ENCODE results near the gene GPR39.

The GPR39 gene

GRCh38 chr2:132446444-132446843, 29.8 kb downstream of the GPR39 start:
- no peak for DNase-seq (ENCODE audit: low read depth)

GRCh38 chr2:132448331-132448730, 31.7 kb downstream of the GPR39 start:
- DNase-seq (ENCODE audit: low read depth) = no peak

DNA sequence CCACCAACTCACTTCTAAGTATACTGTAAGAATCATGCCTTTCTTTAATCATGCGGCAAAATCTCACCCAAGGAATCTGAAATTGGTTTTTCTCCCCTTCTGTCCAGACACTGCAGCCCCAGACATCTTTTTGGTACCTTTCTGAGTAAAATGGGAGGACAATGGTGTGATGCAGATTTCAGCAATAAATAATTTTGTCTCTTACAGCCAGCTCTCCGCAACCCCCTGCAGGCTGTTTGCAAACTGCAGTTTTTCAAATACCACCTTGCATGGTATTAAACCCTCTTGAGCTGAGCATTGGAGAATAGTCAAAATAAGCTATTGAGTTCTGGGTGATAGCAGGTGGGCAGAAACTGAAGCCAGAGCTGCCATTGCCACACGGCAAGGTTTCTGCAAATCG, 32.2 kb downstream of the GPR39 start:
- DNase-seq (ENCODE audit: low read depth) = no peak

GRCh38 chr2:132449868-132450267, 33.3 kb downstream of the GPR39 start:
- DNase-seq (ENCODE audit: low read depth) = no peak

DNA sequence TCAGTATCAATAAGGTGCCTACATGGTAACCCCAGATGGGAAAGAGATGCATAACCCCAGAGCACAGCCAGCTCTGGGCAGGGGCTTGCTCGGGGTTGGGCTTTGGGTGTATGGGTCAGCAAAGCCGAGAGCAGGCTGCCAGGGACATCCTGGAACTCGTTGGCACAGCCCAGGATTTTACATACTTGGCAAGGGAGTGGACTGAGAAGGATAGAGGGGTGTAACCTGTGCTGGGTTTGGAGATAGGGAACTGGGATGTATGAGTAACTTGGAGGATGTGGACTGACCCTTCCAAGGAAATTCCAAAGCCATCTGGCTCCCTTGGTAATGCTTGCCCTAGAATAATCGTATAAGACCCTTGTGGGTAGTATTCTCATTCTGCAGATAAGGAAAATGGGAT, 44.2 kb downstream of the GPR39 start:
- no peak for DNase-seq (ENCODE audit: low read depth)

- no peak for DNase-seq (ENCODE audit: low read depth)
Observed at GRCh38 chr2:132462236-132462635, 45.6 kb downstream of the GPR39 start.

GRCh38 chr2:132463719-132464118, 47.1 kb downstream of the GPR39 start:
- DNase-seq (ENCODE audit: low read depth) = no peak

DNA sequence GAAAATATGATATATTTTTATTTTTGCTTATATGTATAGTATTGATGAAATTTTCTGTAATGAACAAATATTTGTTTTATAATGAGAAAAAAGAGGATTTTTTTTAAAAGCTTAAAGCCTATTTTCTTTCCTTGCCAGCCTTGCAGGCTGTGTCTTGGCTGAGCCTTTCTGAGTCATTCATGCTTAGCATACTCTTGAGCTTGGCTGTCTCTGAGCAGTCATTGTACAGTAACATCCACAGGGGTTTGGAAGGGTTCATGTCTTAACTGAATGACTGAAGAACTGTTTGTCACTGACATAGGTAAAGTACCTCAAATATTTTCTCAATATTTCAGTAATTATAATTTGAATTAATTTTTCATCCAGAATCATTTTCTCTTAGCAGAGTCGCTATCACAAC, 49.3 kb downstream of the GPR39 start:
- DNase-seq (ENCODE audit: low read depth) = no peak

- no peak for DNase-seq (ENCODE audit: low read depth)
Observed at GRCh38 chr2:132466428-132467028, 49.9 kb downstream of the GPR39 start.

DNA sequence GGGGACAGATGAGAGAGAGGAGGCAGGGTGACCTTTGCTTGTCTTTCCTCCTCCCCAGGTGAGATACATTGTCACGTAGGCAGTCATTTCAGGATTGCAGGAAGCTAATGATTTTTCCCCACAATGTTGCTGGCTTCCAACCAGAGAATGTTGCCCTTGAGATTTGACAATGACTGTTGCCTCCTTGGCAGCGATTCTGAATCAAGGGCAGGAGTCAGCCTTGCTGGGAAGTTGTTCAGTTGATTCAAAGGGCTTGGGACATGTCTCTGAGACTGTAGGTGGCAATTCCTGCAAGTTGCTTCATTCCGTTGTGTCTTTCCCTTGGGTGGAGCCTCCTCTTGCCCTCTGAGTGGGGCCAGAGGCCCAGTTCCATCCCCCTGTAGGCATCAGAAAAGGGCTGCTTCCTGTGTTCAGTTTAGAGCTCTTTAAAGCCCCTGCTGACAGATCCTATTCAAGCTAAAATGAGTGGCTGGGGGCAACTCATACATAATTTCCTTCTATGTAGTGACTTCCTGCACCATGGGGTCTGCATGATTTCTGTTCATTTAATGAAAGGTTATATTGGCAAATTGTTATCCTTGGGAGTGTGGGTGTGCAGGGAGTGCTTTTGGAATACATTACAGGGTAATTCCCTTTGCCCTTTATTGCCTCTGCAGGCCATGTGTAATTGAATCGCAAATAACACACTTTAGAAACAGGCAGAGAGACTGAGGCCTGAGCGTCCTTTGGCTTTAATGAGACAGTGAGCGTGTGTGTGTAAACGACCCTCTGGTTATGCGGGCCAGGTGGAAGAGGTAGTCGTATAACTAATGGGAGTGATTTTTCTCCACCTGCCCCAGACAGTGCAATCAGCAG, 52.4 kb downstream of the GPR39 start:
- DNase-seq (ENCODE audit: low read depth) = no peak

- no peak for DNase-seq (ENCODE audit: low read depth)
Observed at GRCh38 chr2:132470746-132471145, 54.1 kb downstream of the GPR39 start.

DNA sequence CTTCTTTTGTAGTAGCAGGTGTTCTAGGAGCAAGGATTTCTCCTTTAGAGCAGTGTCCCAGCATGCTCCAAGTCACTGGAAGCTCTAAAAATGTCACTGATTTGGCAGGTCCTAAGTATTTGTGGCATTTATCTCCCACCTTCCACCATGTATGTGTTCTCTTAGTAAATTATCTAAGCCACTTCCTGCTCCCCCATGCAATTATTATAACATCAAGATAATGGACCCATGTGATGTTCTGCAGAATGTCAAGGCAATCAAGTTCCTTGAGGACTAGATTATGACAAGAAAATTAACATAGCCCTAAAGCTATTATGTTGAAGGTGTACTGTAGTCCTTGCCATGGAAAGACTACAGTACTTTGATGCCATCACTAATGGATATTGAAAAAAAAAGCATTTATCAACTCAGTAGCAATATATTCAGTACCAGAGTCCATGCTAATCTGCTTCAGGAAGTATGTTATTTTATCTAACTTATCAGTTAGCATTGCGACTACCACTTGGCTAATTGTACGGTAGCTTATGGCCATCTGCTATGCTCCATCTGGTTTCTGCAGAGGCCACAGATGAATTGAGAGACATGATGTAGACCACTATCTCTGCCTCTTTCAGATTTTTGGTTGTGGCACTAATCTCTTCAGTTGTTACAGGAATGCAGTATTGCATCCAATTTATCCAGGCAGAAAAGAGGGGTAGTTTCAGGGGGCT, 56.7 kb downstream of the GPR39 start:
- no peak for DNase-seq (ENCODE audit: low read depth)

DNA sequence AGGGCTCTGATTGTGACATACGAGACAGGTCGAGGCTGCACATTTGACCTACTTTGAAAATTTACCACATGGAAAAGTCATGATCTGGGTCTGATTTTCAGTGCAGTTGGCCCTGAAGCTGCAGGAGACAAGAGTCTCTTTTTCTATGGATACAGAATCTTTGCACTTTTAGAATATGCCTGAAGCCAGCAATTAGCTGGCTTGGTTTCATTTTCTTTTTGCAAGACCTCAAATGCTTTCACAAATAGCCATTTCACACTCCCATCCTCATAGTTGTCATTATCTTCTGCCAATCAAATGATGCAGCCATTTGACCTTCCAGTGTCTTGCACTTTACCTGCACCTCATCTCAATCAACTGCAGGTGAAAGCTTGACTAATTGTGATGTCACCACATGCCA, 59.0 kb downstream of the GPR39 start:
- no peak for DNase-seq (ENCODE audit: low read depth)

GRCh38 chr2:132477436-132477835, 60.8 kb downstream of the GPR39 start:
- DNase-seq (ENCODE audit: low read depth) = no peak

GRCh38 chr2:132477962-132478361, 61.4 kb downstream of the GPR39 start:
- peak; percentile 40 for DNase-seq (ENCODE audit: low read depth)

- DNase-seq (ENCODE audit: low read depth) = no peak
Observed at GRCh38 chr2:132478461-132479105, 62.0 kb downstream of the GPR39 start.

DNA sequence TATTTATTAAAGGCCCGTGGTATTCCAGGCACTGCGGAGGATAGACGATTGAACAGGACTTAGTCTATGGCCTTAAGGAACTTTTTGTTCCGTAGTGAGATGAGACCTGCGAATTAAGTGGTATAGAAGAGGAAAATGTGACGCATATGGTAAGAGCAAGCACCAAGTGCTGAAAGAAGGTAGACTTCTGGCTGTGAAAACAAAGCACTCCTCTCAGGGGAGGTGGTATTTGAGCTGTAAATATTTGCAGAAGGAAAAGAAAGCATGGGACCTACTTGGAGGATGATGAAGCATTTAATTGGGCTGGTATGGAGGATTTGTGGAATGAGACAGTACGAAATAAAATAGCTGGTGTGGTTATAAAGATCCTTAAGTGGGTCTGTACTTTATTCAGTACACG, 62.5 kb downstream of the GPR39 start:
- no peak for DNase-seq (ENCODE audit: low read depth)

GRCh38 chr2:132482821-132483220, 66.2 kb downstream of the GPR39 start:
- DNase-seq (ENCODE audit: low read depth) = no peak

DNA sequence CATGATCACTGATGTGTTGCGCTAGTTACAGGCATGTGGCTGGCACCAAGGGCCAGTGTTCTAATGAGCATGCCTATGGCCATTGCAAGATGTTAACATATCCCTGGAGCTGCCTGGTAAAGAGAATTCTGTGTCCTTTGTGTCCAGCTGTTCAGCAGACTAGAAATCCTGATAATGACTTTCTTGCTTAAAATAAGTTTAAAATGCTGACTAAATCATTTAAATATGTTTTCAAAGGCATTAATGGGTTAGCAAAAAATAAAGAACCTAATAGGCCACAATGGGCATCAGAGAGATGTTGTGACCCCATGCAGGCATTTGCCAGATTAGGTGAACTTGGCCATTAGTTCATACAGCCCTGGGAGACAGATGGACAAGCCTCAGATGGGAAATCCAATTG, 67.5 kb downstream of the GPR39 start:
- no peak for DNase-seq (ENCODE audit: low read depth)

- no peak for DNase-seq (ENCODE audit: low read depth)
Observed at GRCh38 chr2:132488491-132488890, 71.9 kb downstream of the GPR39 start.

DNA sequence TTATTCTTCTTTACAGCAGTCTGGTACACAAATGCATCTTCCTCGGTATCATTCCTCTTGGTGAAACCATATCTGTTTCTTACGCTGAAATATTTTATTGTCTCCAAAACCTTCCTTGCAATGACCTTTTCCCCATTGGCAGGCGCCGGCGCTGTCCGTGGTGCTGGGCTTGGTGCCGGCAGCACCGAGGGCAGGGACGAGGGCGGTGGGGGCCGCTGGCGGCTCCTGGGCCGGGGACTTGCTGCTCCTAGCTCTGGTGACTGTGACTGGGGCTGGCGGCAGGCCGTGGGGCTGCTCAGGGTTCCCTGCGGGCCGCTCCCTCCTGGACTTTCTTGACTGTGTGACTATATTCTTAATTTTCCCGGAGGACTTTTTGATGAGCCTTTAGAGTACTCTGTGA, 72.5 kb downstream of the GPR39 start:
- no peak for DNase-seq (ENCODE audit: low read depth)

- no peak for DNase-seq (ENCODE audit: low read depth)
Observed at GRCh38 chr2:132495881-132496280, 79.3 kb downstream of the GPR39 start.

GRCh38 chr2:132496555-132496954, 80.0 kb downstream of the GPR39 start:
- DNase-seq (ENCODE audit: low read depth) = no peak
